ENCODE measurements around the gene STUM. TPM values are rescaled to one million over a fixed set of nuclear protein-coding genes. Genes with fewer than 3 reads are reported as not detected.

Gene STUM
- total and polyA plus RNA-seq, 10 of the 15 experiments (the other 5 are each of a cell fraction or from before 2014, with no cell fraction given), result under 0.01 to 0.15 (median 0.09) TPM; not detected in 5

DNA sequence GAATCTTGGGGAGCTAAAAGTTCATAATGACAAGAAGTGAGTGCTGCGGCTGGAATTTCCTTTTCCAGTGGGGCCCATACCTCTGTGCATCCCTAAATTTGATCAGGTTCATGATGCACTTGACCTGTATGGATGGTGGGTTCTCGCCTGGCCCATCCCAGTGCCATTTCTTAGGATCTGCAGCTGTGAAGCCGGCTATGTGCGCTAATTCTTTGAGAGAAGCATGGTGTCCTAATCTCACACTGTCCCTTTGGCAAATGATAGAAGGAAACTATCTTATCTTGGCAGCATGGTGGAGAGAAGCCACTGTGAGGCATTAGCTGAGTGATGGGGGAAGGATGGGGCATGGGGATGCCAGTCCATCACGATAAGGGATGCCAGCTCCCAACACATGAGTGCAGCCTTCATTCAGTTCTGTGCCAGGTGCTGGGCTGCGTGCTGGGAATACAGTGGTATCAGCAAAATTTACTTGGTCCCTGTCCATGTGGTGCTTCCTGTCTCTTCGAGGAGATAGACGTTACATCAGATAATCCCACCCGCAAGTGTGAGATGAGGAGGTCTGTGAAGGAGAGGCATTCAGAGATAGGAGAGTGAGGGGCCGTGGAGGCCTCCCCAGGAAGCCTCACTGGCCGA, 30.5 kb downstream of the STUM start (continued):
- TF ChIP-seq, protein P1, sequence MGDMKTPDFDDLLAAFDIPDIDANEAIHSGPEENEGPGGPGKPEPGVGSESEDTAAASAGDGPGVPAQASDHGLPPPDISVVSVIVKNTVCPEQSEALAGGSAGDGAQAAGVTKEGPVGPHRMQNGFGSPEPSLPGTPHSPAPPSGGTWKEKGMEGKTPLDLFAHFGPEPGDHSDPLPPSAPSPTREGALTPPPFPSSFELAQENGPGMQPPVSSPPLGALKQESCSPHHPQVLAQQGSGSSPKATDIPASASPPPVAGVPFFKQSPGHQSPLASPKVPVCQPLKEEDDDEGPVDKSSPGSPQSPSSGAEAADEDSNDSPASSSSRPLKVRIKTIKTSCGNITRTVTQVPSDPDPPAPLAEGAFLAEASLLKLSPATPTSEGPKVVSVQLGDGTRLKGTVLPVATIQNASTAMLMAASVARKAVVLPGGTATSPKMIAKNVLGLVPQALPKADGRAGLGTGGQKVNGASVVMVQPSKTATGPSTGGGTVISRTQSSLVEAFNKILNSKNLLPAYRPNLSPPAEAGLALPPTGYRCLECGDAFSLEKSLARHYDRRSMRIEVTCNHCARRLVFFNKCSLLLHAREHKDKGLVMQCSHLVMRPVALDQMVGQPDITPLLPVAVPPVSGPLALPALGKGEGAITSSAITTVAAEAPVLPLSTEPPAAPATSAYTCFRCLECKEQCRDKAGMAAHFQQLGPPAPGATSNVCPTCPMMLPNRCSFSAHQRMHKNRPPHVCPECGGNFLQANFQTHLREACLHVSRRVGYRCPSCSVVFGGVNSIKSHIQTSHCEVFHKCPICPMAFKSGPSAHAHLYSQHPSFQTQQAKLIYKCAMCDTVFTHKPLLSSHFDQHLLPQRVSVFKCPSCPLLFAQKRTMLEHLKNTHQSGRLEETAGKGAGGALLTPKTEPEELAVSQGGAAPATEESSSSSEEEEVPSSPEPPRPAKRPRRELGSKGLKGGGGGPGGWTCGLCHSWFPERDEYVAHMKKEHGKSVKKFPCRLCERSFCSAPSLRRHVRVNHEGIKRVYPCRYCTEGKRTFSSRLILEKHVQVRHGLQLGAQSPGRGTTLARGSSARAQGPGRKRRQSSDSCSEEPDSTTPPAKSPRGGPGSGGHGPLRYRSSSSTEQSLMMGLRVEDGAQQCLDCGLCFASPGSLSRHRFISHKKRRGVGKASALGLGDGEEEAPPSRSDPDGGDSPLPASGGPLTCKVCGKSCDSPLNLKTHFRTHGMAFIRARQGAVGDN (IDR thresholded peaks at IDR 0.05), result no peak
- TF ChIP-seq ZBED1 (IDR thresholded peaks at IDR 0.05; ENCODE audit: borderline replicate concordance) (no peak), NRF1 (conservative IDR thresholded peaks at IDR 0.05; ENCODE audit: low read depth, low read length) (no peak), RB1 (IDR thresholded peaks at IDR 0.05; ENCODE audit: borderline replicate concordance) (no peak), STAT1 (conservative IDR thresholded peaks at IDR 0.05) (no peak), HDGF (IDR thresholded peaks at IDR 0.05) (no peak)
- TF ChIP-seq, protein P2, sequence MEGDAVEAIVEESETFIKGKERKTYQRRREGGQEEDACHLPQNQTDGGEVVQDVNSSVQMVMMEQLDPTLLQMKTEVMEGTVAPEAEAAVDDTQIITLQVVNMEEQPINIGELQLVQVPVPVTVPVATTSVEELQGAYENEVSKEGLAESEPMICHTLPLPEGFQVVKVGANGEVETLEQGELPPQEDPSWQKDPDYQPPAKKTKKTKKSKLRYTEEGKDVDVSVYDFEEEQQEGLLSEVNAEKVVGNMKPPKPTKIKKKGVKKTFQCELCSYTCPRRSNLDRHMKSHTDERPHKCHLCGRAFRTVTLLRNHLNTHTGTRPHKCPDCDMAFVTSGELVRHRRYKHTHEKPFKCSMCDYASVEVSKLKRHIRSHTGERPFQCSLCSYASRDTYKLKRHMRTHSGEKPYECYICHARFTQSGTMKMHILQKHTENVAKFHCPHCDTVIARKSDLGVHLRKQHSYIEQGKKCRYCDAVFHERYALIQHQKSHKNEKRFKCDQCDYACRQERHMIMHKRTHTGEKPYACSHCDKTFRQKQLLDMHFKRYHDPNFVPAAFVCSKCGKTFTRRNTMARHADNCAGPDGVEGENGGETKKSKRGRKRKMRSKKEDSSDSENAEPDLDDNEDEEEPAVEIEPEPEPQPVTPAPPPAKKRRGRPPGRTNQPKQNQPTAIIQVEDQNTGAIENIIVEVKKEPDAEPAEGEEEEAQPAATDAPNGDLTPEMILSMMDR (IDR thresholded peaks at IDR 0.05 in 2 of 3, conservative IDR thresholded peaks at IDR 0.05 in 1 of 3; ENCODE audit: control insufficient read depth in 2 of 3, extremely low read depth in 1 of 3, insufficient read depth in 1 of 3, low read depth in 3 of 3, low read length in 3 of 3), result no peak
